Fibroblast of lung (primary cell): ENCODE measurements around the gene DTWD2. TPM values are rescaled to one million over a fixed set of nuclear protein-coding genes. Genes with fewer than 3 reads are reported as not detected.
A peak's percentile ranks its signal among the peaks of the same experiment; 100 is the strongest.

ENCODE experiments used
- DNase-seq, 2 donors: peaks; one replicate each; pipeline versions ENCODE4 v3.0.0 to v3.0.0-alpha.2; 2010; ENCODE audit warnings: low read depth in 2 of 2
- H2AFZ ChIP-seq: 2 replicates; pipeline ENCODE4 v1.5.1; 2012; ENCODE audit warnings: low read length, control low read depth, inconsistent platforms
- H3K27ac ChIP-seq: 2 replicates; pipeline ENCODE4 v1.5.1; 2011; ENCODE audit warnings: low read length, control low read depth; ENCODE audit not compliant: insufficient read depth
- H3K27me3 ChIP-seq: 2 replicates; pipeline ENCODE4 v1.5.1; 2011; ENCODE audit warnings: mild to moderate bottlenecking, low read length; ENCODE audit not compliant: control insufficient read depth, insufficient read depth
- H3K36me3 ChIP-seq: 2 replicates; pipeline ENCODE4 v1.5.1; 2011; ENCODE audit warnings: low read length; ENCODE audit not compliant: control insufficient read depth, insufficient read depth
- H3K4me1 ChIP-seq: 2 replicates; pipeline ENCODE4 v1.5.1; 2011; ENCODE audit warnings: low read length; ENCODE audit not compliant: control insufficient read depth, insufficient read depth; ENCODE audit errors: extremely low read depth
- H3K4me2 ChIP-seq: 2 replicates; pipeline ENCODE4 v1.5.1; 2011; ENCODE audit warnings: low read length, control low read depth; ENCODE audit not compliant: insufficient read depth; ENCODE audit errors: extremely low read depth
- H3K4me3 ChIP-seq, 4 experiments: fragments of 200-600 bp in 1 of 4; sonication (generic) in 1 of 4; replicated peaks in 1 of 4; 2 replicates each; pipeline ENCODE4 v1.5.1; 2011 to 2016; ENCODE audit warnings: low read length in 4 of 4, low read depth in 3 of 4, mild to moderate bottlenecking in 3 of 4, control low read depth in 2 of 4, inconsistent platforms in 1 of 4, mixed read lengths in 1 of 4; ENCODE audit not compliant: insufficient read depth in 1 of 4; ENCODE audit errors: control extremely low read depth in 1 of 4
- H3K79me2 ChIP-seq: 2 replicates; pipeline ENCODE4 v1.5.1; 2012; ENCODE audit warnings: mild to moderate bottlenecking, low read length, inconsistent platforms; ENCODE audit not compliant: control insufficient read depth, insufficient read depth
- H3K9ac ChIP-seq: 2 replicates; pipeline ENCODE4 v1.5.1; 2011; ENCODE audit warnings: mild to moderate bottlenecking, low read length, control low read depth; ENCODE audit not compliant: insufficient read depth
- H3K9me3 ChIP-seq: 2 replicates; pipeline ENCODE4 v1.5.1; 2012; ENCODE audit warnings: low read depth, low read length; ENCODE audit not compliant: control insufficient read depth, insufficient read depth
- H4K20me1 ChIP-seq: 2 replicates; pipeline ENCODE4 v1.5.1; 2011; ENCODE audit warnings: low read length; ENCODE audit not compliant: control insufficient read depth, insufficient read depth; ENCODE audit errors: extremely low read depth
- EZH2 ChIP-seq: IDR thresholded peaks from 2 replicates; pipeline ENCODE4 v1.5.1; 2012; ENCODE audit warnings: low read length, control low read depth, mild to moderate bottlenecking; ENCODE audit errors: missing control alignments
- polyA plus RNA-seq, 2 donors: library from polyadenylated mRNA; depleted of rRNA in 1 of 2; stranded (reverse) in 1 of 2; unstranded in 1 of 2; fragments of >200 nt; gene quantifications; 2 replicates each; pipeline ENCODE4 v1.2.1, GENCODE V29; 2011 to 2012; ENCODE audit warnings: missing spikeins in 1 of 2
- total RNA-seq: library from RNA; depleted of rRNA; stranded (reverse); fragments of >200 nt; gene quantifications from 2 replicates; pipeline ENCODE4 v1.2.1, GENCODE V29; 2014
- TF ChIP-seq, protein P1 (sequence below), 2 donors: IDR thresholded peaks in 1 of 2; conservative IDR thresholded peaks in 1 of 2; 1 replicate in 1 of 2; 2 replicates in 1 of 2; pipeline ENCODE4 v1.5.1; 2011 to 2012; ENCODE audit warnings: low read length in 2 of 2, control low read depth in 1 of 2, inconsistent platforms in 1 of 2, low read depth in 1 of 2, mild to moderate bottlenecking in 1 of 2

The DTWD2 gene
- total and polyA plus RNA-seq, 2 donors (not counting 1 experiment from before 2014, with no cell fraction given): 2.8 to 4.8 TPM

DNA sequence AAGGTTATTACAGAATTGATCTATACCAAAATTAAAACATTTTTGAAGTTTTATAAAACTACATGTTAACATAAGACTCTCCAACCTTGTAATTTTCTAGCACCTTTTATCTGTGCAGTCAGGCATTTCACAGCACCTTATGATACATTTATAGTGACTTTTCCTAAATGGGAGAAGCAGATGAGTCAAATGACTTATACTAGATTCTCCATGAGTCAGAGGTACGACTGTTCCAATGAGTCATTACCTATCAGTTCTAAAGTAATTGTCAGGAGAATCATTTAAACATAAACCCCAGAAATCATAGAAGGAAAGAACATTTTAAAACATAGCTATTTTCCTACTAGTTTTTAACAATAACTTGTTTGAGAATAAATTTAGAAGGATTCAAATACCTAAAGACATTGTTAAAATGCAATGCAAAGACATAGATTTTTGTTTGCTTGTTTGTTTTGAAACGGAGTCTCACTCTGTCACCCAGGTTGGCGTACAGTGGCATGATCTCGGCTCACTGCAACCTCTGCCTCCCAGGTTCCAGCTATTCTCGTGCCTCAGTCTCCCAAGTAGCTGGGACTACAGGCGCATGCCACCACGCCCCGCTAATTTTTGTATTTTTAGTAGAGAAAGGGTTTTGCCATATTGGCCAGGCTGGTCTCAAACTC lies 47.9 kb upstream of the DTWD2 start:
- Histone ChIP-seq H4K20me1 (no peaks in the 10 kb centered on the region), H3K36me3 (no peaks in the 10 kb centered on the region), H3K79me2 (no peaks in the 10 kb centered on the region), H3K4me3 (no peak overlapping the region), H3K9ac (no peak overlapping the region), H3K27ac (no peak overlapping the region), H3K4me2 (no peak overlapping the region), H3K27me3 (no peaks in the 10 kb centered on the region), H3K4me1 (no peaks in the 10 kb centered on the region), H2AFZ (no peak overlapping the region), H3K9me3 (no peaks in the 10 kb centered on the region)
- no peak for TF ChIP-seq EZH2
- TF ChIP-seq, protein P1, sequence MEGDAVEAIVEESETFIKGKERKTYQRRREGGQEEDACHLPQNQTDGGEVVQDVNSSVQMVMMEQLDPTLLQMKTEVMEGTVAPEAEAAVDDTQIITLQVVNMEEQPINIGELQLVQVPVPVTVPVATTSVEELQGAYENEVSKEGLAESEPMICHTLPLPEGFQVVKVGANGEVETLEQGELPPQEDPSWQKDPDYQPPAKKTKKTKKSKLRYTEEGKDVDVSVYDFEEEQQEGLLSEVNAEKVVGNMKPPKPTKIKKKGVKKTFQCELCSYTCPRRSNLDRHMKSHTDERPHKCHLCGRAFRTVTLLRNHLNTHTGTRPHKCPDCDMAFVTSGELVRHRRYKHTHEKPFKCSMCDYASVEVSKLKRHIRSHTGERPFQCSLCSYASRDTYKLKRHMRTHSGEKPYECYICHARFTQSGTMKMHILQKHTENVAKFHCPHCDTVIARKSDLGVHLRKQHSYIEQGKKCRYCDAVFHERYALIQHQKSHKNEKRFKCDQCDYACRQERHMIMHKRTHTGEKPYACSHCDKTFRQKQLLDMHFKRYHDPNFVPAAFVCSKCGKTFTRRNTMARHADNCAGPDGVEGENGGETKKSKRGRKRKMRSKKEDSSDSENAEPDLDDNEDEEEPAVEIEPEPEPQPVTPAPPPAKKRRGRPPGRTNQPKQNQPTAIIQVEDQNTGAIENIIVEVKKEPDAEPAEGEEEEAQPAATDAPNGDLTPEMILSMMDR (conservative IDR thresholded peaks at IDR 0.05 in 1 of 2, IDR thresholded peaks at IDR 0.05 in 1 of 2; ENCODE audit: low read depth in 1 of 2, low read length in 2 of 2): no peak
- peak; percentile 61 to 85 for DNase-seq

GRCh38 chr5:119033135-119033534 lies 44.8 kb upstream of the DTWD2 start:
- Histone ChIP-seq H2AFZ (no peak overlapping the region), H3K4me3 (no peak overlapping the region), H3K79me2 (no peaks in the 10 kb centered on the region), H4K20me1 (no peaks in the 10 kb centered on the region), H3K27ac (no peak overlapping the region), H3K9ac (no peak overlapping the region), H3K4me1 (no peaks in the 10 kb centered on the region), H3K4me2 (no peak overlapping the region), H3K27me3 (no peaks in the 10 kb centered on the region), H3K36me3 (no peaks in the 10 kb centered on the region), H3K9me3 (no peaks in the 10 kb centered on the region)
- no peak for DNase-seq
- TF ChIP-seq, protein P1 (conservative IDR thresholded peaks at IDR 0.05 in 1 of 2, IDR thresholded peaks at IDR 0.05 in 1 of 2; ENCODE audit: low read depth in 1 of 2, low read length in 2 of 2): no peak
- TF ChIP-seq EZH2: no peak

DNA sequence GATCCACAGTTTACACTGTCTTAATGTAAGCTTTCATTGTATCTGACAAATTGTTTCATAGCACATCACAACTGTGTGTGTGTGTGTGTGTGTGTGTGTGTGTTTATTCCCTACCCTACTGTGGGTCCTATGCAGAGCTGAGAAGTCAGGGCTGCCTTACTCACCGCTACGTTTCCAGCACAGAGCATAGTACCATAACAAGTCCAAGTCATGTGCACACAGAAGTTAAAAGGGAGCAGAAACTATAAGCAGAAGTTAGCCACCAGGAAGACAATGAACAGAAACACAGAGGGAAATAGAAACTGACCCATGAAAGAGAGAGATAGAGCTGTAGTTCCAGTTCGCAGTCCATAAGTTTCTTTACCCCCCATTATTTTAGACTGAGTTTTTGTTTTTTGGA lies 44.3 kb upstream of the DTWD2 start:
- no peak overlapping the region for H3K27ac ChIP-seq
- no peak overlapping the region for H2AFZ ChIP-seq
- H3K4me3 ChIP-seq: no peak overlapping the region
- no peaks in the 10 kb centered on the region for H3K27me3 ChIP-seq
- DNase-seq: no peak
- no peaks in the 10 kb centered on the region for H3K36me3 ChIP-seq
- no peak for TF ChIP-seq EZH2
- TF ChIP-seq, protein P1 (conservative IDR thresholded peaks at IDR 0.05 in 1 of 2, IDR thresholded peaks at IDR 0.05 in 1 of 2; ENCODE audit: low read depth in 1 of 2, low read length in 2 of 2): no peak
- H4K20me1 ChIP-seq: no peaks in the 10 kb centered on the region
- H3K9ac ChIP-seq: no peak overlapping the region
- H3K9me3 ChIP-seq: no peaks in the 10 kb centered on the region
- no peaks in the 10 kb centered on the region for H3K79me2 ChIP-seq
- H3K4me1 ChIP-seq: no peaks in the 10 kb centered on the region
- H3K4me2 ChIP-seq: no peak overlapping the region
